ENCODE results near the gene TIE1.

DNA sequence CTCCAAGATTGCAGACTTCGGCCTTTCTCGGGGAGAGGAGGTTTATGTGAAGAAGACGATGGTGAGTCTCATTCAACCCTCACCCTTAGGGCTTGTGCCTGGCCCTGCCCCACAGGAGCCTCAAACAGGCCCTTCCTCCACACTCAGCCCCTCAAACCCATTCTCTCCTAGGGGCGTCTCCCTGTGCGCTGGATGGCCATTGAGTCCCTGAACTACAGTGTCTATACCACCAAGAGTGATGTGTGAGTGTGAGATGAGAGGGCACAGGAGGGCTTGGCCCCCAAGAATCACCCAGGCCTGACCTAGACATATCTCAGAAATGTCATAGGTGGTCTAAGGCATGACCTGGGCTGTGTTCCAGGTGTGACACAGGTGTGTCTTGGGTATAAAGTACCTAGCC lies 18.5 kb downstream of the TIE1 start:
- no peak for TF ChIP-seq PPARA (CRISPR knock-in tag; IDR thresholded peaks at IDR 0.05; ENCODE audit: borderline replicate concordance)
- no peak for TF ChIP-seq CSDC2 (CRISPR knock-in tag; IDR thresholded peaks at IDR 0.05)
- TF ChIP-seq, protein P1, sequence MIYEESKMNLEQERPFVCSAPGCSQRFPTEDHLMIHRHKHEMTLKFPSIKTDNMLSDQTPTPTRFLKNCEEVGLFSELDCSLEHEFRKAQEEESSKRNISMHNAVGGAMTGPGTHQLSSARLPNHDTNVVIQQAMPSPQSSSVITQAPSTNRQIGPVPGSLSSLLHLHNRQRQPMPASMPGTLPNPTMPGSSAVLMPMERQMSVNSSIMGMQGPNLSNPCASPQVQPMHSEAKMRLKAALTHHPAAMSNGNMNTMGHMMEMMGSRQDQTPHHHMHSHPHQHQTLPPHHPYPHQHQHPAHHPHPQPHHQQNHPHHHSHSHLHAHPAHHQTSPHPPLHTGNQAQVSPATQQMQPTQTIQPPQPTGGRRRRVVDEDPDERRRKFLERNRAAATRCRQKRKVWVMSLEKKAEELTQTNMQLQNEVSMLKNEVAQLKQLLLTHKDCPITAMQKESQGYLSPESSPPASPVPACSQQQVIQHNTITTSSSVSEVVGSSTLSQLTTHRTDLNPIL (CRISPR knock-in tag; IDR thresholded peaks at IDR 0.05; ENCODE audit: low read depth), result no peak

Measured in SK-N-SH treated with all-trans-retinoic acid at 6 μM for 48 hours (cell line).